Smooth muscle cell (in vitro differentiated cells): ENCODE results near the gene PPP2R1B. TPM values are rescaled to one million over a fixed set of nuclear protein-coding genes. Genes with fewer than 3 reads are reported as not detected.
A peak's percentile ranks its signal among the peaks of the same experiment; 100 is the strongest.

Experiments used
- DNase-seq: peaks from one replicate; lab custom pipeline; 2025; ENCODE audit not compliant: unreplicated experiment; lab: John Stamatoyannopoulos, UW
- H2AFZ ChIP-seq: fragments of 200-600 bp; sonication (generic); 2 replicates; pipeline ENCODE4 v1.6.0; 2016; ENCODE audit warnings: antibody characterized with exemption, low read depth, mild to moderate bottlenecking
- H3F3A ChIP-seq: fragments of 200-600 bp; sonication (generic); 2 replicates; pipeline ENCODE4 v1.6.0; 2017; ENCODE audit warnings: antibody characterized with exemption, low read depth
- H3K27ac ChIP-seq: fragments of 200-600 bp; sonication (generic); 2 replicates; pipeline ENCODE4 v1.5.1; 2016; ENCODE audit warnings: low read depth, mild to moderate bottlenecking
- H3K27me3 ChIP-seq: fragments of 200-600 bp; sonication (generic); 2 replicates; pipeline ENCODE4 v1.6.1; 2016; ENCODE audit warnings: low read depth, mild to moderate bottlenecking
- H3K36me3 ChIP-seq: fragments of 200-600 bp; sonication (generic); 2 replicates; pipeline ENCODE4 v1.5.1; 2016; ENCODE audit warnings: low read depth
- H3K4me1 ChIP-seq: fragments of 200-600 bp; sonication (generic); 2 replicates; pipeline ENCODE4 v1.5.1; 2016; ENCODE audit warnings: low read depth
- H3K4me2 ChIP-seq: fragments of 200-600 bp; sonication (generic); 2 replicates; pipeline ENCODE4 v1.6.0; 2016; ENCODE audit warnings: mild to moderate bottlenecking
- H3K4me3 ChIP-seq: fragments of 200-600 bp; sonication (generic); 2 replicates; pipeline ENCODE4 v1.5.1; 2016; ENCODE audit warnings: mild to moderate bottlenecking
- H3K79me2 ChIP-seq: fragments of 200-600 bp; sonication (generic); 2 replicates; pipeline ENCODE4 v1.6.0; 2016; ENCODE audit warnings: low read depth, mild to moderate bottlenecking
- H3K9ac ChIP-seq: fragments of 200-600 bp; sonication (generic); 2 replicates; pipeline ENCODE4 v1.6.0; 2016; ENCODE audit warnings: low read depth
- H3K9me3 ChIP-seq: fragments of 200-600 bp; sonication (generic); replicated peaks from 2 replicates; pipeline ENCODE4 v1.5.1; 2016; ENCODE audit warnings: low read depth
- H4K20me1 ChIP-seq: fragments of 200-600 bp; sonication (generic); 2 replicates; pipeline ENCODE4 v1.6.0; 2016; ENCODE audit warnings: low read depth
- WGBS: methylation state at CpG from one replicate; pipeline ENCODE4 v1.1.7; 2016; ENCODE audit warnings: low lambda C conversion rate; 5-methylcytosine and 5-hydroxymethylcytosine counted together
- polyA plus RNA-seq: library from polyadenylated mRNA; unstranded; fragments of >200 nt; fragmentation: Nextera tagmentation; extraction: Ambion mirVana; gene quantifications from 2 replicates; pipeline ENCODE4 v1.2.1, GENCODE V29; 2016
- total RNA-seq: library from RNA; depleted of rRNA; stranded (reverse); fragments of >200 nt; gene quantifications from 2 replicates; pipeline ENCODE4 v1.2.3, GENCODE V29; 2014
- TF ChIP-seq, protein P1 (sequence below): fragments of 200-600 bp; sonication (generic); IDR thresholded peaks from 2 replicates; pipeline ENCODE4 v1.5.1; 2017; ENCODE audit warnings: borderline replicate concordance, mild to moderate bottlenecking, antibody characterized with exemption; ENCODE audit not compliant: insufficient read depth, poor library complexity, severe bottlenecking

Gene PPP2R1B
- total and polyA plus RNA-seq, 2 experiments from 2014 or later: 13.1 to 29.5 TPM

DNA sequence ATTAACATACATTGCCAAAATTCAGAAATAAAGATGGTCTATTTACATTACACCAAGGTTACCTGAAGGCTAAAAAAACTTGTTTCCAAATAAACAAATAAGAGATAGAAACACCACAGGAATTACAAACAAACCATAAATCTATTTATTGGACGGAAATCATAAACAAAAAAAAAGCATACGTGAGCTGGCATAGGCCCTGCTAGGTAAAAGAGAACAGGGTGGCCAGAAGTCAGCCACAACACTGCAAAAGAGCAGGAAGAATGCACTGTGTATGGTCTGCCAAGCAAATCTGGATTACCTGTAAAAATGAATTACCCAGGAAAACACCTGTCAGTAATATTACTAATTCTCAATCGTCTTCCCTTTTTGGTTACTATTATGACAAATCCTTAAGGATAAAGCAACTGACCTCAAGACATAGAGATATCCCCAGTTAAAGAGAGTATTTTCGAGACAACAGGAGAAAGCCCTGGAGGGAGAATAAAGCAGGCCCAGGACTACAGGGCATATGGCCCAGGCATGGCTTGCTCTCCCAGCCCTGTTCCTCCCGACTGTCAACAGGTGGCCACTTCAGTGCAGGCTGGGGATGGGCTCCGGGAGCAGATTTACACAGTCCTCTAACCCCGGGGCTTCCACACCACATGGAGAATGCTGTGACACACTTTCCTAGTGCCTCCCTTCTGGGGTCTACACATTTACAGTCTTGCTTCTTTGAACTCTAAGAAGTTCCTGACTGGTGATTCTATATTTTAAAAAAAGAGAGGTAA lies 18.0 kb downstream of the PPP2R1B start:
- no peaks in the 10 kb centered on the region for H3K9me3 ChIP-seq
- H4K20me1 ChIP-seq: peaks cover 10% of the 10 kb centered on the region
- H3K9ac ChIP-seq: no peak overlapping the region
- H3K4me2 ChIP-seq: no peak overlapping the region
- H3K4me3 ChIP-seq: no peak overlapping the region
- peaks cover 7% of the 10 kb centered on the region for H3F3A ChIP-seq
- TF ChIP-seq, protein P1, sequence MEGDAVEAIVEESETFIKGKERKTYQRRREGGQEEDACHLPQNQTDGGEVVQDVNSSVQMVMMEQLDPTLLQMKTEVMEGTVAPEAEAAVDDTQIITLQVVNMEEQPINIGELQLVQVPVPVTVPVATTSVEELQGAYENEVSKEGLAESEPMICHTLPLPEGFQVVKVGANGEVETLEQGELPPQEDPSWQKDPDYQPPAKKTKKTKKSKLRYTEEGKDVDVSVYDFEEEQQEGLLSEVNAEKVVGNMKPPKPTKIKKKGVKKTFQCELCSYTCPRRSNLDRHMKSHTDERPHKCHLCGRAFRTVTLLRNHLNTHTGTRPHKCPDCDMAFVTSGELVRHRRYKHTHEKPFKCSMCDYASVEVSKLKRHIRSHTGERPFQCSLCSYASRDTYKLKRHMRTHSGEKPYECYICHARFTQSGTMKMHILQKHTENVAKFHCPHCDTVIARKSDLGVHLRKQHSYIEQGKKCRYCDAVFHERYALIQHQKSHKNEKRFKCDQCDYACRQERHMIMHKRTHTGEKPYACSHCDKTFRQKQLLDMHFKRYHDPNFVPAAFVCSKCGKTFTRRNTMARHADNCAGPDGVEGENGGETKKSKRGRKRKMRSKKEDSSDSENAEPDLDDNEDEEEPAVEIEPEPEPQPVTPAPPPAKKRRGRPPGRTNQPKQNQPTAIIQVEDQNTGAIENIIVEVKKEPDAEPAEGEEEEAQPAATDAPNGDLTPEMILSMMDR: no peak
- peaks cover 13% of the 10 kb centered on the region for H3K36me3 ChIP-seq
- DNase-seq: no peak
- H3K27ac ChIP-seq: no peak overlapping the region
- peaks cover 5% of the 10 kb centered on the region for H3K4me1 ChIP-seq
- H2AFZ ChIP-seq: no peak overlapping the region
- H3K79me2 ChIP-seq: no peaks in the 10 kb centered on the region
- WGBS: 86% methylated on average over 7 of the region's 7 CpGs
- no peaks in the 10 kb centered on the region for H3K27me3 ChIP-seq

DNA sequence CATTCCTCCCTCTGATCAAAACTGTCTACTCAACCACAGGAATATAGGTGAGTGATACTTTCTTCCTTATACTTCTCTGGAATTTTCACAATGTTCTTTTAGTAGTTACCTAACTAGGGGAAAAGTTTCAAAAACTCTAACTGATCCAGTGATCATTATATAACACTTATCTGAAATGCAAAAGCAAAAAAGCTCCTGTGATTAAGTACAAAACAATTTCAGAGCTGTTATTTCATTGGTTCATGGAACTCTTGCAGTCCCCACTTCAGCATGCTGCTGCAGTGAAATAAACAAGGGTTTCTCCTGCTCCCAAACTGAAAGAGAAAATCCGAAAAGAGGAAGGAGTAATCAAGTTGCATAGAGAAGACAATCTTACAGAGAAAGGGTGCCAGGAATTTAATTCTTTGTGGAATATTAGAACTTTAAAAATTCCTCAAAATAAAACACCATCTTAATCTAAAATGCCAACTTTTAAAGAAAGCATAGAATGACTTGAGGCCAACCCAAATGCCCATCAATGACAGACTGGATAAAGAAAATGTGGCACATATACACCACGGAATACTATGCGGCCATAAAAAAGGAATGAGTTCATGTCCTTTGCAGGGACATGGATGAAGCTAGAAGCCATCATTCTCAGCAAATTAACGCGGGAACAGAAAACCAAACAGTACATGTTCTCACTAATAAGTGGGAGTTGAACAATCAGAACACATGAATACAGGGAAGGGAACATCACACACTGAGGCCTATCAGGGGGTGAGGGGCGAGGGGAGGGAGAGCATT lies 20.3 kb downstream of the PPP2R1B start:
- Histone ChIP-seq H3K9me3 (no peaks in the 10 kb centered on the region), H2AFZ (no peak overlapping the region), H3K36me3 (peaks cover 18% of the 10 kb centered on the region), H4K20me1 (peaks cover 10% of the 10 kb centered on the region), H3K79me2 (no peaks in the 10 kb centered on the region), H3K4me2 (peak overlapping the region; percentile 63), H3K9ac (no peak overlapping the region), H3K27me3 (no peaks in the 10 kb centered on the region), H3K4me1 (peaks cover 5% of the 10 kb centered on the region), H3K4me3 (no peak overlapping the region), H3F3A (peaks cover 7% of the 10 kb centered on the region), H3K27ac (peak overlapping the region; percentile 60)
- 92% methylated on average over 6 of the region's 6 CpGs for WGBS
- TF ChIP-seq, protein P1: no peak
- no peak for DNase-seq

DNA sequence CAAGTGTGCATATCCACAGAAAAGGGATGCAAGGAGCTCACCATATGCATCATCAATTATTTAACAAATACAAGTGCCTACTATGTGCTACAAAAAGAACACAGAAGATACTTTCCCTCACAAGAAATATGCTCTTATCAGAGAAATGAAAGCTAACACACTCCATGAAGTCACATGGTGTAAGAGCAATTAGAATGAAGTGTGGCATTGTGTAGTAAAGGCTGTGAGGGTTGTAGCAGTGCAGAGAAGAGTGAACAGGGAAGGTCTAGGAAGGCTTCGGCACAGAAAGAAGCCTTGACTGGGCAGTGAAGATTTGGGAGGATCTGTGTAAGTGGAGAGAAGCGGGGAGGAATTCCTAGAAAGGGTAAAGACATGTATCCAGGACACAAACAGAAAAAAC lies 22.5 kb downstream of the PPP2R1B start:
- Histone ChIP-seq H3K79me2 (no peaks in the 10 kb centered on the region), H3K27me3 (no peaks in the 10 kb centered on the region), H2AFZ (no peak overlapping the region), H4K20me1 (peaks cover 10% of the 10 kb centered on the region), H3F3A (peaks cover 7% of the 10 kb centered on the region), H3K9ac (no peak overlapping the region), H3K36me3 (peaks cover 18% of the 10 kb centered on the region), H3K27ac (no peak overlapping the region), H3K4me3 (no peak overlapping the region), H3K4me2 (no peak overlapping the region), H3K9me3 (no peaks in the 10 kb centered on the region), H3K4me1 (peaks cover 5% of the 10 kb centered on the region)
- TF ChIP-seq, protein P1: no peak
- no peak for DNase-seq
- WGBS: 100% methylated on average over 2 of the region's 2 CpGs
